Lung (tissue), 12 donors: Measurements from ENCODE around the gene SFSWAP. TPM values are rescaled to one million over a fixed set of nuclear protein-coding genes. Genes with fewer than 3 reads are reported as not detected.

Experiments
- ATAC-seq: fragments of 200-7000 bp; cut with Tn5 transposase; one replicate; pipeline ENCODE4 v1.9.1; 2020; ENCODE audit warnings: moderate number of reproducible peaks; ENCODE audit not compliant: insufficient read depth, low FRiP score
- DNase-seq, 3 donors: peaks; one replicate each; pipeline ENCODE4 v3.0.0-alpha.2; 2013 to 2017
- H3K27ac ChIP-seq, 2 donors: one replicate each; pipeline ENCODE4 v1.5.1; 2013; ENCODE audit warnings: mild to moderate bottlenecking in 2 of 2, moderate library complexity in 2 of 2, control low read depth in 1 of 2, inconsistent platforms in 1 of 2, low read depth in 1 of 2, low read length in 1 of 2
- H3K27me3 ChIP-seq, 3 donors: one replicate each; pipeline ENCODE4 v1.5.1; 2013; ENCODE audit warnings: low read length in 2 of 3; ENCODE audit not compliant: control insufficient read depth in 3 of 3, insufficient read depth in 3 of 3
- H3K36me3 ChIP-seq, 4 donors: one replicate each; pipeline ENCODE4 v1.5.1; 2013; ENCODE audit warnings: low read length in 4 of 4, mild to moderate bottlenecking in 1 of 4, moderate library complexity in 1 of 4; ENCODE audit not compliant: control insufficient read depth in 4 of 4, insufficient read depth in 4 of 4
- H3K4me1 ChIP-seq, 5 donors: one replicate each; pipeline ENCODE4 v1.5.1; 2013; ENCODE audit warnings: low read length in 5 of 5, mild to moderate bottlenecking in 2 of 5, moderate library complexity in 1 of 5; ENCODE audit not compliant: control insufficient read depth in 5 of 5, insufficient read depth in 5 of 5
- H3K4me3 ChIP-seq: one replicate; pipeline ENCODE4 v1.5.1; 2013; ENCODE audit warnings: mild to moderate bottlenecking, control low read depth, moderate library complexity
- H3K9ac ChIP-seq, 2 donors: one replicate each; pipeline ENCODE4 v1.5.1; 2013; ENCODE audit warnings: low read length in 2 of 2, control low read depth in 1 of 2; ENCODE audit not compliant: insufficient read depth in 1 of 2
- H3K9me3 ChIP-seq, 4 donors: one replicate each; pipeline ENCODE4 v1.5.1; 2013; ENCODE audit warnings: low read length in 3 of 4, mild to moderate bottlenecking in 1 of 4, moderate library complexity in 1 of 4; ENCODE audit not compliant: control insufficient read depth in 4 of 4, insufficient read depth in 3 of 4
- CTCF ChIP-seq: IDR thresholded peaks from 2 replicates; pipeline ENCODE4 v1.5.1; 2012; ENCODE audit warnings: mild to moderate bottlenecking; ENCODE audit errors: control extremely low read depth, extremely low read depth
- WGBS, 2 donors: extraction: QIAGEN DNeasy Blood & Tissue Kit; methylation state at CpG; one replicate each; pipeline ENCODE4 v1.1.7; 2013; 5-methylcytosine and 5-hydroxymethylcytosine counted together
- polyA plus RNA-seq, 2 donors: library from polyadenylated mRNA; stranded (reverse); fragments of 200-250 nt; gene quantifications; one replicate each; pipeline ENCODE4 v1.2.1, GENCODE V29; 2013
- total RNA-seq, 2 donors: library from RNA; depleted of rRNA in 1 of 2; stranded (reverse); fragments of >200 nt in 1 of 2; gene quantifications; one replicate each; pipeline ENCODE4 v1.2.1, GENCODE V29; 2014 to 2021
- donor health status: control.
- donor health status: control.
- donor health status: Bipolar disorder and iron deficiency.
- donor health status: healthy.
- donor health status: DM: yes; HTN: yes; CAD: no.

SFSWAP gene
- total and polyA plus RNA-seq, 4 donors: 23.3 to 49.9 (median 40.0) TPM

- Histone ChIP-seq H3K27me3 (no peaks in the 10 kb centered on the region), H3K27ac (no peak overlapping the region), H3K4me1 (no peaks in the 10 kb centered on the region), H3K9me3 (no peaks in the 10 kb centered on the region), H3K9ac (no peak overlapping the region), H3K4me3 (no peak overlapping the region), H3K36me3 (peaks cover 20 to 59% (median 46%) of the 10 kb centered on the region in 4 donors)
- 94 to 95% methylated on average over 15 of the region's 17 CpGs for WGBS, 2 donors
- ATAC-seq: no peak
- no peak for TF ChIP-seq CTCF
- no peak for DNase-seq
These were observed 55.7 kb downstream of the SFSWAP start for GRCh38 chr12:131766382-131767107.

- no peaks in the 10 kb centered on the region for H3K4me1 ChIP-seq
- no peak overlapping the region for H3K27ac ChIP-seq
- TF ChIP-seq CTCF: no peak
- no peak overlapping the region for H3K4me3 ChIP-seq
- no peak for DNase-seq
- peaks cover 18 to 57% (median 44%) of the 10 kb centered on the region in 4 donors for H3K36me3 ChIP-seq
- no peaks in the 10 kb centered on the region for H3K9me3 ChIP-seq
- ATAC-seq: no peak
- 92 to 96% methylated on average over 12 of the region's 12 CpGs for WGBS, 2 donors
- H3K27me3 ChIP-seq: no peaks in the 10 kb centered on the region
- H3K9ac ChIP-seq: no peak overlapping the region
These were observed 59.2 kb downstream of the SFSWAP start for GRCh38 chr12:131770120-131770519.

- Histone ChIP-seq H3K9ac (no peak overlapping the region), H3K4me1 (no peaks in the 10 kb centered on the region), H3K27ac (no peak overlapping the region), H3K27me3 (no peaks in the 10 kb centered on the region), H3K36me3 (peaks cover 11 to 57% (median 32%) of the 10 kb centered on the region in 4 donors), H3K9me3 (no peaks in the 10 kb centered on the region), H3K4me3 (no peak overlapping the region)
- 95 to 98% methylated on average over 10 of the region's 10 CpGs for WGBS, 2 donors
- no peak for ATAC-seq
- TF ChIP-seq CTCF: no peak
- DNase-seq: no peak
These were observed 61.1 kb downstream of the SFSWAP start for GRCh38 chr12:131771965-131772364.
